ENCODE data around the gene HASPIN. TPM values are rescaled to one million over a fixed set of nuclear protein-coding genes. Genes with fewer than 3 reads are reported as not detected.

The HASPIN gene
- total RNA-seq, 4 donors from 2014 or later: 1.2 TPM; not detected in 3

- no peak for TF ChIP-seq CTCF (IDR thresholded peaks at IDR 0.05)
- no peak for TF ChIP-seq POLR2A (IDR thresholded peaks at IDR 0.05)
- H3K4me1 ChIP-seq: peaks cover 0 to 9% (median 0%) of the 10 kb centered on the region in 4 donors
- DNase-seq: no peak
- H3K36me3 ChIP-seq: no peaks in the 10 kb centered on the region
- H3K27ac ChIP-seq: no peak overlapping the region
- no peaks in the 10 kb centered on the region for H3K9me3 ChIP-seq
- H3K27me3 ChIP-seq: no peaks in the 10 kb centered on the region
- no peak overlapping the region for H3K4me3 ChIP-seq
Observed at GRCh38 chr17:3744014-3744413, 20.3 kb downstream of the HASPIN start.

GRCh38 chr17:3745071-3745470 lies 21.4 kb downstream of the HASPIN start:
- Histone ChIP-seq H3K27ac (no peak overlapping the region), H3K9me3 (no peaks in the 10 kb centered on the region), H3K4me1 (no peaks in the 10 kb centered on the region), H3K4me3 (no peak overlapping the region), H3K27me3 (no peaks in the 10 kb centered on the region), H3K36me3 (no peaks in the 10 kb centered on the region)
- TF ChIP-seq CTCF (IDR thresholded peaks at IDR 0.05) (no peak), POLR2A (IDR thresholded peaks at IDR 0.05) (no peak)
- no peak for DNase-seq

GRCh38 chr17:3747805-3748204 lies 24.1 kb downstream of the HASPIN start:
- H3K4me1 ChIP-seq: no peaks in the 10 kb centered on the region
- no peaks in the 10 kb centered on the region for H3K9me3 ChIP-seq
- H3K27me3 ChIP-seq: no peaks in the 10 kb centered on the region
- H3K36me3 ChIP-seq: no peaks in the 10 kb centered on the region
- TF ChIP-seq CTCF (IDR thresholded peaks at IDR 0.05) (no peak), POLR2A (IDR thresholded peaks at IDR 0.05) (no peak)
- H3K27ac ChIP-seq: no peak overlapping the region
- no peak for DNase-seq
- no peak overlapping the region for H3K4me3 ChIP-seq

GRCh38 chr17:3748576-3748975 lies 24.9 kb downstream of the HASPIN start:
- Histone ChIP-seq H3K4me1 (no peaks in the 10 kb centered on the region), H3K4me3 (no peak overlapping the region), H3K36me3 (no peaks in the 10 kb centered on the region), H3K27ac (no peak overlapping the region), H3K27me3 (no peaks in the 10 kb centered on the region), H3K9me3 (no peaks in the 10 kb centered on the region)
- TF ChIP-seq CTCF (IDR thresholded peaks at IDR 0.05) (no peak), POLR2A (IDR thresholded peaks at IDR 0.05) (no peak)
- no peak for DNase-seq

- Histone ChIP-seq H3K9me3 (no peaks in the 10 kb centered on the region), H3K27ac (peak overlapping the region in 3 of 4 donors; percentile 6 to 49 (median 42)), H3K27me3 (no peaks in the 10 kb centered on the region), H3K4me1 (peaks cover 0 to 5% (median 0%) of the 10 kb centered on the region in 4 donors), H3K36me3 (no peaks in the 10 kb centered on the region), H3K4me3 (no peak overlapping the region)
- TF ChIP-seq POLR2A (IDR thresholded peaks at IDR 0.05) (no peak), CTCF (IDR thresholded peaks at IDR 0.05) (no peak)
- DNase-seq: no peak
Observed at GRCh38 chr17:3750296-3750695, 26.6 kb downstream of the HASPIN start.

- peak overlapping the region in 3 of 4 donors; percentile 6 to 55 (median 49) for H3K27ac ChIP-seq
- no peak for TF ChIP-seq POLR2A (IDR thresholded peaks at IDR 0.05)
- no peak for TF ChIP-seq CTCF (IDR thresholded peaks at IDR 0.05)
Observed at GRCh38 chr17:3750926-3751325, 27.2 kb downstream of the HASPIN start.

More at GRCh38 chr17:3750926-3751325, 27.2 kb downstream of the HASPIN start:
- H3K36me3 ChIP-seq: no peaks in the 10 kb centered on the region
- no peak overlapping the region for H3K4me3 ChIP-seq
- H3K4me1 ChIP-seq: peaks cover 0 to 5% (median 0%) of the 10 kb centered on the region in 4 donors
- H3K27me3 ChIP-seq: no peaks in the 10 kb centered on the region
- no peaks in the 10 kb centered on the region for H3K9me3 ChIP-seq
- peak in 2 of 3 donors; percentile 70 to 83 for DNase-seq
